Fibroblast of villous mesenchyme (primary cell): ENCODE results near the gene PDIA4. TPM values are rescaled to one million over a fixed set of nuclear protein-coding genes. Genes with fewer than 3 reads are reported as not detected.

Experiments used
- DNase-seq: peaks from one replicate; pipeline ENCODE4 v3.0.0-alpha.2; 2010; ENCODE audit warnings: low read depth
- H3K4me3 ChIP-seq: 2 replicates; pipeline ENCODE4 v1.5.1; 2011; ENCODE audit warnings: low read depth, mild to moderate bottlenecking, low read length
- total RNA-seq: library from RNA; depleted of rRNA; stranded (reverse); fragments of >200 nt; gene quantifications from 2 replicates; pipeline ENCODE4 v1.2.3, GENCODE V29; 2012
- TF ChIP-seq, protein P1 (sequence below): IDR thresholded peaks from 2 replicates; pipeline ENCODE4 v1.5.1; 2012; ENCODE audit warnings: low read depth, mild to moderate bottlenecking, low read length; ENCODE audit not compliant: insufficient read depth

PDIA4 gene
- total RNA-seq, 1 donor = 358 TPM

- no peak overlapping the region for H3K4me3 ChIP-seq
- DNase-seq = no peak
- TF ChIP-seq, protein P1, sequence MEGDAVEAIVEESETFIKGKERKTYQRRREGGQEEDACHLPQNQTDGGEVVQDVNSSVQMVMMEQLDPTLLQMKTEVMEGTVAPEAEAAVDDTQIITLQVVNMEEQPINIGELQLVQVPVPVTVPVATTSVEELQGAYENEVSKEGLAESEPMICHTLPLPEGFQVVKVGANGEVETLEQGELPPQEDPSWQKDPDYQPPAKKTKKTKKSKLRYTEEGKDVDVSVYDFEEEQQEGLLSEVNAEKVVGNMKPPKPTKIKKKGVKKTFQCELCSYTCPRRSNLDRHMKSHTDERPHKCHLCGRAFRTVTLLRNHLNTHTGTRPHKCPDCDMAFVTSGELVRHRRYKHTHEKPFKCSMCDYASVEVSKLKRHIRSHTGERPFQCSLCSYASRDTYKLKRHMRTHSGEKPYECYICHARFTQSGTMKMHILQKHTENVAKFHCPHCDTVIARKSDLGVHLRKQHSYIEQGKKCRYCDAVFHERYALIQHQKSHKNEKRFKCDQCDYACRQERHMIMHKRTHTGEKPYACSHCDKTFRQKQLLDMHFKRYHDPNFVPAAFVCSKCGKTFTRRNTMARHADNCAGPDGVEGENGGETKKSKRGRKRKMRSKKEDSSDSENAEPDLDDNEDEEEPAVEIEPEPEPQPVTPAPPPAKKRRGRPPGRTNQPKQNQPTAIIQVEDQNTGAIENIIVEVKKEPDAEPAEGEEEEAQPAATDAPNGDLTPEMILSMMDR = no peak
Measured at GRCh38 chr7:149009527-149009926, 18.8 kb downstream of the PDIA4 start.

- H3K4me3 ChIP-seq = no peak overlapping the region
- TF ChIP-seq, protein P1 = peak; percentile 17
- no peak for DNase-seq
Measured at GRCh38 chr7:149007611-149008010, 20.7 kb downstream of the PDIA4 start.

DNA sequence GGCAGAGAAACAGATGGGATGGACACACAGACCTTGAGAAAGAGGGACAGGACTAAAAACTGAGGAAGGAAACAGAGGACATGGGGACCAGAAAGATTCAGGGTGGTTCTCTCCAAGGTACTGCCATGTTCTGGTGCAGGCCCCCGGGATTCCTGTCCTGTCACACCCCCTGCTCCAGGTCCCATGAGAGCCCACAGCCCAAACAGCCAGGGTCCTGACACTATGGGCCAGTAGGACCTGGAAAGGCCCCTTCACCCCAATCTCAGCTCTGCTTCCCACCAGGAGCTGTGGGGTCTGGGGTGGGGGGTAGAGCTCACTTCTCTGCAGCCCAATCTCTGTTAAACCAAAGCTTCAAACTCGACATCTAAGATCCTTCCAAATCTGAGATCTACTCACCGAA lies 21.2 kb downstream of the PDIA4 start:
- TF ChIP-seq, protein P1 = no peak
- H3K4me3 ChIP-seq = no peak overlapping the region
- no peak for DNase-seq

GRCh38 chr7:149006345-149006725 lies 22.0 kb downstream of the PDIA4 start:
- no peak for DNase-seq
- no peak overlapping the region for H3K4me3 ChIP-seq
- TF ChIP-seq, protein P1 = no peak

GRCh38 chr7:149005427-149006344 lies 22.6 kb downstream of the PDIA4 start:
- DNase-seq = peak; percentile 74
- no peak overlapping the region for H3K4me3 ChIP-seq
- TF ChIP-seq, protein P1 = peak; percentile 81

DNA sequence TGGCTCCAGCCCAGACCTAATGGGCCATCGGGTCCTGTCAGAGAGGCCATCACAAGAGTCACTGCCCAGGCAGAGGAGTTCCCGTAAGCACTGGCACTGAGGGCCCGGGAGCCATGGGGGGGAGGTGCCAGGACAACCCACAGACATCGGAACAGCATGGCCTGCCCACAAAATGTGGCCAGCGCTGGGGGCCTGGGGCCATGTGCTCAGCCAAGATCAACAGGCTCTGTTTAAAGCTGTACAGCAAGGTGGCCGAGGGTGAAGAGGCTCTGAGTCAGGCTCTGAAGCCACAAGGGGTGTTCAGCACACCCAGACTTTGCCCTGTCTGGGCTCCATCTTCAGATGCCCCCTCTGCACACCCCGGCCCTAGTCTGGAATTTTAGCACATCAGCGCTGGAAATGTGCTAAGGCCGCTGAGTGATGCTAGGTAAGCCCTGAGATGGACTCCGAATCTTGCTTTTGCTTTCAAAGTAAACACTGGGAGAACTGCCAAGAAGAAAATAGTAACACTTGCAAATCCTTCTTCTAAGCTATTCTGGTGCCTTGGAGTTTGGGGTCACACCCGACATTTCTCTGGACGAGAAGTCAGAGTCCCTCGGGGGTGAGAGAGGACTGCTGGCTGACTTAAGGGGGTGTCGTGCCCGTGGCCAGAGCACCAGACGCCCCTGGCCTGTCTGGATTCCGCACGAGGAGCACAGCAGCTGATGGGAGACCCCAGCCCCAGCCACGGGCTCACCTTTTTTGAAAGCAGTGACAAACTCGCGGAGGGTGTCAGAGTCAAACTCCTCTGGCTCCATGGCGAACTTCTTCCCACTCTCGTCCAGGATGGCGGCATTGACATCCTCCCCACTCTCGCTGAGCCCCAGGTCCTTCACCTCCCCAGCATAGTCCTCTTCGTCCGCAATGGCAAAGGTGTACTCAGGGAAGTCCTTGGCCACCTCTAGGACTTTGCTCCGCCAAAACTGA lies 23.6 kb downstream of the PDIA4 start:
- no peak overlapping the region for H3K4me3 ChIP-seq
- TF ChIP-seq, protein P1 = no peak
- DNase-seq = no peak
